BLaER1 treated with 17β-estradiol and CSF1 and Interleukin-3, amounts not matched to agents 10 nM and 100 nM (cell line): ENCODE results near the gene ARRDC2.
A peak's percentile ranks its signal among the peaks of the same experiment; 100 is the strongest.

Experiments used
- H3K27ac ChIP-seq, 11 experiments: shearing (Covaris generic); formaldehyde crosslinking; 2 replicates each; pipeline ENCODE4 v1.8.1; 2022
- H3K27me3 ChIP-seq, 11 experiments: shearing (Covaris generic); formaldehyde crosslinking; 2 replicates each; pipeline ENCODE4 v1.8.1; 2022
- H3K36me3 ChIP-seq, 11 experiments: shearing (Covaris generic); formaldehyde crosslinking; 2 replicates each; pipeline ENCODE4 v1.8.1; 2022
- H3K4me1 ChIP-seq, 10 experiments: shearing (Covaris generic); formaldehyde crosslinking; 2 replicates each; pipeline ENCODE4 v1.8.1; 2022
- H3K4me2 ChIP-seq, 11 experiments: shearing (Covaris generic); formaldehyde crosslinking; 2 replicates each; pipeline ENCODE4 v1.8.1; 2022
- H3K4me3 ChIP-seq, 10 experiments: shearing (Covaris generic); formaldehyde crosslinking; 2 replicates each; pipeline ENCODE4 v1.8.1; 2022
- H3K9ac ChIP-seq, 11 experiments: shearing (Covaris generic); formaldehyde crosslinking; 2 replicates each; pipeline ENCODE4 v1.8.1; 2022
- H3K9me3 ChIP-seq, 11 experiments: shearing (Covaris generic); formaldehyde crosslinking; replicated peaks in 1 of 11; 2 replicates each; pipeline ENCODE4 v1.8.1; 2022
- H4K20me1 ChIP-seq, 11 experiments: shearing (Covaris generic); formaldehyde crosslinking; 2 replicates each; pipeline ENCODE4 v1.8.1; 2022
- Cebpa-rat ChIP-seq, 11 experiments: shearing (Covaris generic); IDR thresholded peaks; 2 replicates each; pipeline ENCODE4 v1.8.1; 2022

ARRDC2 gene

GRCh38 chr19:18008814-18009213 is 844 bp downstream of the ARRDC2 start:
- Histone ChIP-seq H3K4me2 (peak overlapping the region; percentile 72 to 99 (median 93)), H3K9me3 (peaks cover 0 to 5% (median 0%) of the 10 kb centered on the region in 11 experiments; a peak in 4 of 22 replicates), H3K4me1 (peaks cover 36 to 66% (median 43%) of the 10 kb centered on the region in 10 experiments), H3K27ac (peak overlapping the region; percentile 7 to 77 (median 62); a peak in 14 of 22 replicates), H4K20me1 (peaks cover 33 to 80% (median 44%) of the 10 kb centered on the region in 11 experiments; a peak in 21 of 22 replicates), H3K36me3 (peaks cover 59 to 81% (median 68%) of the 10 kb centered on the region in 11 experiments), H3K4me3 (peak overlapping the region; percentile 37 to 72 (median 56); a peak in 15 of 20 replicates), H3K9ac (peak overlapping the region; percentile 47 to 84 (median 71); a peak in 20 of 22 replicates), H3K27me3 (no peaks in the 10 kb centered on the region)
- TF ChIP-seq Cebpa-rat (IDR thresholded peaks at IDR 0.05), result no peak

GRCh38 chr19:18009412-18010066 is 1.6 kb downstream of the ARRDC2 start:
- Histone ChIP-seq H3K36me3 (peaks cover 65 to 81% (median 71%) of the 10 kb centered on the region in 11 experiments), H3K4me3 (peak overlapping the region in 7 of 10 experiments; percentile 34 to 72 (median 54); a peak in 10 of 20 replicates), H3K9ac (peak overlapping the region in 10 of 11 experiments; percentile 60 to 84 (median 73); a peak in 17 of 22 replicates), H3K27me3 (no peaks in the 10 kb centered on the region), H3K4me2 (peak overlapping the region; percentile 72 to 99 (median 93); a peak in 19 of 22 replicates), H4K20me1 (peaks cover 33 to 78% (median 44%) of the 10 kb centered on the region in 11 experiments; a peak in 21 of 22 replicates), H3K27ac (peak overlapping the region in 9 of 11 experiments; percentile 7 to 77 (median 62); a peak in 8 of 22 replicates), H3K4me1 (peaks cover 36 to 66% (median 50%) of the 10 kb centered on the region in 10 experiments), H3K9me3 (peaks cover 0 to 5% (median 0%) of the 10 kb centered on the region in 11 experiments; a peak in 4 of 22 replicates)
- no peak for TF ChIP-seq Cebpa-rat (IDR thresholded peaks at IDR 0.05)

GRCh38 chr19:18010149-18010548 is 2.2 kb downstream of the ARRDC2 start:
- Histone ChIP-seq H3K27ac (peak overlapping the region in 4 of 11 experiments; percentile 19 to 77 (median 26); a peak in 3 of 22 replicates), H3K36me3 (peaks cover 69 to 83% (median 75%) of the 10 kb centered on the region in 11 experiments), H3K4me3 (peak overlapping the region in 1 of 10 experiments; percentile 72; a peak in 2 of 20 replicates), H4K20me1 (peaks cover 33 to 75% (median 44%) of the 10 kb centered on the region in 11 experiments; a peak in 21 of 22 replicates), H3K4me1 (peaks cover 36 to 70% (median 53%) of the 10 kb centered on the region in 10 experiments), H3K9ac (peak overlapping the region in 8 of 11 experiments; percentile 14 to 84 (median 24); a peak in 7 of 22 replicates), H3K27me3 (no peaks in the 10 kb centered on the region), H3K9me3 (peaks cover 0 to 5% (median 0%) of the 10 kb centered on the region in 11 experiments; a peak in 4 of 22 replicates), H3K4me2 (peak overlapping the region in 2 of 11 experiments; percentile 98 to 99; a peak in 3 of 22 replicates)
- no peak for TF ChIP-seq Cebpa-rat (IDR thresholded peaks at IDR 0.05)

GRCh38 chr19:18013210-18014111 is 5.5 kb downstream of the ARRDC2 start:
- H3K4me2 ChIP-seq, result peak overlapping the region in 3 of 11 experiments; percentile 3 to 31 (median 10); a peak in 4 of 22 replicates

GRCh38 chr19:18014197-18014596 is 6.2 kb downstream of the ARRDC2 start:
- Histone ChIP-seq H3K36me3 (peaks cover 64 to 67% (median 66%) of the 10 kb centered on the region in 11 experiments), H3K4me2 (peak overlapping the region in 3 of 11 experiments; percentile 3 to 31 (median 10); a peak in 2 of 22 replicates)

More at GRCh38 chr19:18013210-18014111, 5.5 kb downstream of the ARRDC2 start:
- Histone ChIP-seq H3K27me3 (no peaks in the 10 kb centered on the region), H3K27ac (peak overlapping the region in 6 of 11 experiments; percentile 16 to 47 (median 33); a peak in 11 of 22 replicates), H3K36me3 (peaks cover 71 to 74% (median 73%) of the 10 kb centered on the region in 11 experiments), H3K9me3 (no peaks in the 10 kb centered on the region), H4K20me1 (peaks cover 14 to 51% (median 22%) of the 10 kb centered on the region in 11 experiments; a peak in 21 of 22 replicates), H3K4me3 (no peak overlapping the region), H3K9ac (peak overlapping the region in 5 of 11 experiments; percentile 7 to 33 (median 20); a peak in 3 of 22 replicates), H3K4me1 (peaks cover 44 to 83% (median 63%) of the 10 kb centered on the region in 10 experiments)
- TF ChIP-seq Cebpa-rat (IDR thresholded peaks at IDR 0.05), result no peak

GRCh38 chr19:18016209-18016910 is 8.4 kb downstream of the ARRDC2 start:
- peaks cover 0 to 23% (median 0%) of the 10 kb centered on the region in 11 experiments; a peak in 6 of 22 replicates for H4K20me1 ChIP-seq
- TF ChIP-seq Cebpa-rat (IDR thresholded peaks at IDR 0.05), result no peak
- H3K4me2 ChIP-seq, result peak overlapping the region; percentile 40 to 80 (median 68); a peak in 21 of 22 replicates
- peak overlapping the region; percentile 4 to 75 (median 66); a peak in 19 of 22 replicates for H3K27ac ChIP-seq
- peak overlapping the region in 9 of 11 experiments; percentile 18 to 55 (median 49); a peak in 13 of 22 replicates for H3K9ac ChIP-seq
- peaks cover 42 to 45% (median 44%) of the 10 kb centered on the region in 11 experiments for H3K36me3 ChIP-seq
- no peak overlapping the region for H3K4me3 ChIP-seq
- no peaks in the 10 kb centered on the region for H3K27me3 ChIP-seq
- H3K9me3 ChIP-seq, result no peaks in the 10 kb centered on the region
- H3K4me1 ChIP-seq, result peaks cover 45 to 86% (median 59%) of the 10 kb centered on the region in 10 experiments

More at GRCh38 chr19:18014197-18014596, 6.2 kb downstream of the ARRDC2 start:
- Histone ChIP-seq H3K4me1 (peaks cover 42 to 83% (median 60%) of the 10 kb centered on the region in 10 experiments), H3K27me3 (no peaks in the 10 kb centered on the region), H3K9ac (peak overlapping the region in 5 of 11 experiments; percentile 7 to 33 (median 20); a peak in 2 of 22 replicates), H3K9me3 (no peaks in the 10 kb centered on the region), H4K20me1 (peaks cover 7 to 44% (median 15%) of the 10 kb centered on the region in 11 experiments; a peak in 16 of 22 replicates), H3K4me3 (no peak overlapping the region), H3K27ac (peak overlapping the region in 7 of 11 experiments; percentile 12 to 47 (median 35); a peak in 15 of 22 replicates)
- TF ChIP-seq Cebpa-rat (IDR thresholded peaks at IDR 0.05), result no peak

- TF ChIP-seq Cebpa-rat (IDR thresholded peaks at IDR 0.05), result no peak
- H3K9ac ChIP-seq, result peak overlapping the region; percentile 16 to 63 (median 50); a peak in 18 of 22 replicates
- peaks cover 57 to 97% (median 70%) of the 10 kb centered on the region in 10 experiments for H3K4me1 ChIP-seq
- H3K36me3 ChIP-seq, result peaks cover 31 to 34% (median 33%) of the 10 kb centered on the region in 11 experiments
- H3K4me3 ChIP-seq, result no peak overlapping the region
- no peaks in the 10 kb centered on the region for H3K9me3 ChIP-seq
- peak overlapping the region; percentile 40 to 80 (median 68) for H3K4me2 ChIP-seq
- H3K27ac ChIP-seq, result peak overlapping the region; percentile 3 to 75 (median 66); a peak in 21 of 22 replicates
- peaks cover 0 to 22% (median 0%) of the 10 kb centered on the region in 11 experiments; a peak in 6 of 22 replicates for H4K20me1 ChIP-seq
- no peaks in the 10 kb centered on the region for H3K27me3 ChIP-seq
These were observed 9.5 kb downstream of the ARRDC2 start for GRCh38 chr19:18017275-18018083.
